ENCODE results near the gene GBF1.

- TF ChIP-seq POLR2A (IDR thresholded peaks at IDR 0.05): no peak
- TF ChIP-seq CTCF (IDR thresholded peaks at IDR 0.05): no peak
- no peak for TF ChIP-seq POLR2AphosphoS5 (IDR thresholded peaks at IDR 0.05)
- no peak for TF ChIP-seq EP300 (IDR thresholded peaks at IDR 0.05)
Observed at GRCh38 chr10:102421507-102421756, 176.1 kb downstream of the GBF1 start.

Measured in stomach (tissue), 4 donors.